Nephron (organoid): ENCODE measurements around the gene BAZ1B.
"Not testable (repeated sequence)": the region's sequence is repeated elsewhere in the genome, so short reads cannot be mapped to it uniquely, and the experiment has no call there.

ENCODE experiments used
- H3K27ac Mint-ChIP-seq, 3 experiments: 2 replicates each; pipeline ENCODE4 v1.8.0; 2020; ENCODE audit warnings: mixed read lengths in 3 of 3, mild to moderate bottlenecking in 2 of 3, moderate library complexity in 1 of 3
- H3K27me3 Mint-ChIP-seq: 2 replicates; pipeline ENCODE4 v1.8.0; 2021; ENCODE audit warnings: low read depth, mild to moderate bottlenecking, moderate library complexity, mixed read lengths
- H3K36me3 Mint-ChIP-seq: 2 replicates; pipeline ENCODE4 v1.8.0; 2020; ENCODE audit warnings: low read depth, mixed read lengths
- H3K4me1 Mint-ChIP-seq: 2 replicates; pipeline ENCODE4 v1.8.0; 2020; ENCODE audit warnings: mixed read lengths
- H3K4me3 Mint-ChIP-seq, 3 experiments: 2 replicates each; pipeline ENCODE4 v1.8.0; 2020; ENCODE audit warnings: mild to moderate bottlenecking in 3 of 3, mixed read lengths in 3 of 3, moderate library complexity in 2 of 3
- H3K9me3 Mint-ChIP-seq: 2 replicates; pipeline ENCODE4 v1.8.0; 2020; ENCODE audit warnings: mixed read lengths
- CTCF ChIP-seq, 3 experiments: fragments of 200-600 bp; sonication (generic); IDR thresholded peaks; one replicate each; pipeline ENCODE4 v1.5.0; 2021; ENCODE audit warnings: antibody characterized with exemption in 3 of 3; ENCODE audit not compliant: unreplicated experiment in 3 of 3

The BAZ1B gene

GRCh38 chr7:73567140-73567539 lies 45.0 kb upstream of the BAZ1B start:
- Mint-ChIP-seq H3K27me3 (no peaks in the 10 kb centered on the region), H3K36me3 (peaks cover 30% of the 10 kb centered on the region), H3K27ac (no peak overlapping the region), H3K4me3 (no peak overlapping the region), H3K4me1 (no peaks in the 10 kb centered on the region), H3K9me3 (no peaks in the 10 kb centered on the region)
- TF ChIP-seq CTCF (IDR thresholded peaks at IDR 0.05; ENCODE audit: unreplicated experiment in 3 of 3): no peak

- H3K4me3 Mint-ChIP-seq: not testable (repeated sequence)
These were observed 44.3 kb upstream of the BAZ1B start for GRCh38 chr7:73566431-73566830.

GRCh38 chr7:73565675-73566340 lies 43.7 kb upstream of the BAZ1B start:
- H3K9me3 Mint-ChIP-seq: no peaks in the 10 kb centered on the region
- H3K27ac Mint-ChIP-seq: no peak overlapping the region
- peaks cover 20% of the 10 kb centered on the region for H3K36me3 Mint-ChIP-seq
- H3K27me3 Mint-ChIP-seq: no peaks in the 10 kb centered on the region
- H3K4me3 Mint-ChIP-seq: no peak overlapping the region
- H3K4me1 Mint-ChIP-seq: peaks cover under 1% of the 10 kb centered on the region
- no peak for TF ChIP-seq CTCF (IDR thresholded peaks at IDR 0.05; ENCODE audit: unreplicated experiment in 3 of 3)

More at GRCh38 chr7:73566431-73566830, 44.3 kb upstream of the BAZ1B start:
- H3K27me3 Mint-ChIP-seq, H3K27ac Mint-ChIP-seq, H3K4me1 Mint-ChIP-seq, H3K9me3 Mint-ChIP-seq: not testable (repeated sequence)
- H3K36me3 Mint-ChIP-seq: peaks cover 26% of the 10 kb centered on the region

- Mint-ChIP-seq H3K27me3 (peaks cover 4% of the 10 kb centered on the region), H3K4me1 (peaks cover 26% of the 10 kb centered on the region), H3K4me3 (peak overlapping the region; percentile 34 to 72 (median 54)), H3K36me3 (no peaks in the 10 kb centered on the region), H3K27ac (peak overlapping the region; percentile 4 to 33 (median 26)), H3K9me3 (no peaks in the 10 kb centered on the region)
- no peak for TF ChIP-seq CTCF (IDR thresholded peaks at IDR 0.05; ENCODE audit: unreplicated experiment in 3 of 3)
These were observed 38.2 kb upstream of the BAZ1B start for GRCh38 chr7:73560109-73560835.

GRCh38 chr7:73557397-73558257 lies 35.5 kb upstream of the BAZ1B start, which contains the start of gene BCL7B:
BCL7B (minus strand) TSS chr7:73557690; CDS start chr7:73557578, 112 bp downstream.
- peak within 1 kb of the TSS; percentile 90 to 99 (median 98) for H3K4me3 Mint-ChIP-seq
- H3K27me3 Mint-ChIP-seq: peaks cover 4% of the 10 kb centered on the region
- peaks cover 28% of the 10 kb centered on the region for H3K4me1 Mint-ChIP-seq
- no peaks in the 10 kb centered on the region for H3K9me3 Mint-ChIP-seq
- H3K27ac Mint-ChIP-seq: peak within 1 kb of the TSS; percentile 91 to 98 (median 92)
- no peak for TF ChIP-seq CTCF (IDR thresholded peaks at IDR 0.05; ENCODE audit: unreplicated experiment in 3 of 3)
- peaks cover 7% of the 10 kb centered on the region for H3K36me3 Mint-ChIP-seq

- peaks cover 11% of the 10 kb centered on the region for H3K36me3 Mint-ChIP-seq
- TF ChIP-seq CTCF (IDR thresholded peaks at IDR 0.05; ENCODE audit: unreplicated experiment in 3 of 3): no peak
- H3K27me3 Mint-ChIP-seq: peaks cover 4% of the 10 kb centered on the region
- peak overlapping the region; percentile 70 to 92 (median 74) for H3K27ac Mint-ChIP-seq
- peaks cover 28% of the 10 kb centered on the region for H3K4me1 Mint-ChIP-seq
- peak overlapping the region; percentile 82 to 90 (median 90) for H3K4me3 Mint-ChIP-seq
- no peaks in the 10 kb centered on the region for H3K9me3 Mint-ChIP-seq
These were observed 35.0 kb upstream of the BAZ1B start for GRCh38 chr7:73557108-73557396.
